Neural cell (in vitro differentiated cells): Measurements from ENCODE around the gene GCNT2.

Experiments
- EP300 ChIP-seq: fragments of 450-650 bp; conservative IDR thresholded peaks from 2 replicates; pipeline ENCODE4 v1.6.1; 2014; ENCODE audit warnings: antibody characterized with exemption, mild to moderate bottlenecking, moderate library complexity; ENCODE audit not compliant: poor library complexity, severe bottlenecking
- EZH2 ChIP-seq: fragments of 200-600, 300-800 bp; shearing (Covaris generic), sonication (generic); IDR thresholded peaks from 2 replicates; pipeline ENCODE4 v1.6.1; 2014; ENCODE audit warnings: antibody characterized with exemption, low read length, borderline replicate concordance, mild to moderate bottlenecking; ENCODE audit not compliant: insufficient read depth, poor library complexity, severe bottlenecking
- MXI1 ChIP-seq: fragments of 450-650 bp; conservative IDR thresholded peaks from 2 replicates; pipeline ENCODE4 v1.6.1; 2014; ENCODE audit warnings: antibody characterized with exemption, mild to moderate bottlenecking; ENCODE audit not compliant: poor library complexity, severe bottlenecking
- POLR2AphosphoS5 ChIP-seq: IDR thresholded peaks from 2 replicates; pipeline ENCODE4 v1.6.1; 2012
- TAF1 ChIP-seq: IDR thresholded peaks from 2 replicates; pipeline ENCODE4 v1.6.1; 2012; ENCODE audit warnings: low read depth
- TF ChIP-seq, protein P1 (sequence below): fragments of 450-650 bp; IDR thresholded peaks from 2 replicates; pipeline ENCODE4 v1.5.1; 2014; ENCODE audit warnings: antibody characterized with exemption, mild to moderate bottlenecking, moderate library complexity; ENCODE audit not compliant: poor library complexity, severe bottlenecking
- TF ChIP-seq, protein P2 (sequence below): IDR thresholded peaks from 2 replicates; pipeline ENCODE4 v1.6.1; 2012; ENCODE audit warnings: borderline replicate concordance

GRCh38 chr6:10579803-10580202 is 58.7 kb downstream of the GCNT2 start:
- TF ChIP-seq, protein P1, sequence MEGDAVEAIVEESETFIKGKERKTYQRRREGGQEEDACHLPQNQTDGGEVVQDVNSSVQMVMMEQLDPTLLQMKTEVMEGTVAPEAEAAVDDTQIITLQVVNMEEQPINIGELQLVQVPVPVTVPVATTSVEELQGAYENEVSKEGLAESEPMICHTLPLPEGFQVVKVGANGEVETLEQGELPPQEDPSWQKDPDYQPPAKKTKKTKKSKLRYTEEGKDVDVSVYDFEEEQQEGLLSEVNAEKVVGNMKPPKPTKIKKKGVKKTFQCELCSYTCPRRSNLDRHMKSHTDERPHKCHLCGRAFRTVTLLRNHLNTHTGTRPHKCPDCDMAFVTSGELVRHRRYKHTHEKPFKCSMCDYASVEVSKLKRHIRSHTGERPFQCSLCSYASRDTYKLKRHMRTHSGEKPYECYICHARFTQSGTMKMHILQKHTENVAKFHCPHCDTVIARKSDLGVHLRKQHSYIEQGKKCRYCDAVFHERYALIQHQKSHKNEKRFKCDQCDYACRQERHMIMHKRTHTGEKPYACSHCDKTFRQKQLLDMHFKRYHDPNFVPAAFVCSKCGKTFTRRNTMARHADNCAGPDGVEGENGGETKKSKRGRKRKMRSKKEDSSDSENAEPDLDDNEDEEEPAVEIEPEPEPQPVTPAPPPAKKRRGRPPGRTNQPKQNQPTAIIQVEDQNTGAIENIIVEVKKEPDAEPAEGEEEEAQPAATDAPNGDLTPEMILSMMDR, result no peak
- TF ChIP-seq MXI1 (no peak), EZH2 (no peak), EP300 (no peak), TAF1 (no peak), POLR2AphosphoS5 (no peak)
- TF ChIP-seq, protein P2, sequence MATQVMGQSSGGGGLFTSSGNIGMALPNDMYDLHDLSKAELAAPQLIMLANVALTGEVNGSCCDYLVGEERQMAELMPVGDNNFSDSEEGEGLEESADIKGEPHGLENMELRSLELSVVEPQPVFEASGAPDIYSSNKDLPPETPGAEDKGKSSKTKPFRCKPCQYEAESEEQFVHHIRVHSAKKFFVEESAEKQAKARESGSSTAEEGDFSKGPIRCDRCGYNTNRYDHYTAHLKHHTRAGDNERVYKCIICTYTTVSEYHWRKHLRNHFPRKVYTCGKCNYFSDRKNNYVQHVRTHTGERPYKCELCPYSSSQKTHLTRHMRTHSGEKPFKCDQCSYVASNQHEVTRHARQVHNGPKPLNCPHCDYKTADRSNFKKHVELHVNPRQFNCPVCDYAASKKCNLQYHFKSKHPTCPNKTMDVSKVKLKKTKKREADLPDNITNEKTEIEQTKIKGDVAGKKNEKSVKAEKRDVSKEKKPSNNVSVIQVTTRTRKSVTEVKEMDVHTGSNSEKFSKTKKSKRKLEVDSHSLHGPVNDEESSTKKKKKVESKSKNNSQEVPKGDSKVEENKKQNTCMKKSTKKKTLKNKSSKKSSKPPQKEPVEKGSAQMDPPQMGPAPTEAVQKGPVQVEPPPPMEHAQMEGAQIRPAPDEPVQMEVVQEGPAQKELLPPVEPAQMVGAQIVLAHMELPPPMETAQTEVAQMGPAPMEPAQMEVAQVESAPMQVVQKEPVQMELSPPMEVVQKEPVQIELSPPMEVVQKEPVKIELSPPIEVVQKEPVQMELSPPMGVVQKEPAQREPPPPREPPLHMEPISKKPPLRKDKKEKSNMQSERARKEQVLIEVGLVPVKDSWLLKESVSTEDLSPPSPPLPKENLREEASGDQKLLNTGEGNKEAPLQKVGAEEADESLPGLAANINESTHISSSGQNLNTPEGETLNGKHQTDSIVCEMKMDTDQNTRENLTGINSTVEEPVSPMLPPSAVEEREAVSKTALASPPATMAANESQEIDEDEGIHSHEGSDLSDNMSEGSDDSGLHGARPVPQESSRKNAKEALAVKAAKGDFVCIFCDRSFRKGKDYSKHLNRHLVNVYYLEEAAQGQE, result no peak
